NOMO-1 treated with dmso at 0.1 percent for 144 hours (cell line): Measurements from ENCODE around the gene MGAT5.
A peak's percentile ranks its signal among the peaks of the same experiment; 100 is the strongest.

Source experiments
- DNase-seq: peaks from one replicate; lab custom pipeline; 2025; ENCODE audit not compliant: unreplicated experiment; lab: John Stamatoyannopoulos, UW

The MGAT5 gene

DNA sequence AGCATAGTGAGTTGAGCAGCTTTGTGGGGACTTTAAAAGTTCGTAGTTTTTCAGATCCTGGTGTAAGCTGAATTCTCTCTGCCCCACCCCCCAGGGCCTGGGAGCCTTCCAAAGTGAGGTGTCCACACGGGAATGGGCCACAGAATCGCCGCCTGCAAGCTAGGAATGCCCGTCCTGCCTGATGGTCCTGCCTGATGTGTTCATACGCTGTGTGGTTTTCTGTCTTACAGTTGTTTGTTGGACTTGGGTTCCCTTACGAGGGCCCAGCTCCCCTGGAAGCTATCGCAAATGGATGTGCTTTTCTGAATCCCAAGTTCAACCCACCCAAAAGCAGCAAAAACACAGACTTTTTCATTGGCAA is 158.7 kb downstream of the MGAT5 start:
- no peak for DNase-seq

DNA sequence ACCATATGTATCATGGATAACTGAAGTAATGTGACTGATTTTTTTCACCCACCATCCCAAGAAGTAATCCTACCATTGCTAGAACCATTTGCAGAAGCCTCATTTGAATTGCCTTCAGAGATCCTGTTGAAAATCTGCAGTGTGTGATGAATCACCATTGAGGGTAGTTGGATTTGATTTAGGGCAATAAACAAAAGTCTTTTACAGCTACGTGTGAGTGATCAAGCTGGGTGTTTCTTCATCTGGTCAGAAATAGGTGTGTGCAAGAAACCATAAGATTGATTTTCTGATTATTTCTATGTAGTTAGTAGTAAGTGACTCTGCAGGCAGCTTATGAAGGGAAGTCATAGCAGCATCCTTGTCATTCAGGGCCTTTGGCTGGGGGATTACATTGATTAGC is 159.6 kb downstream of the MGAT5 start:
- DNase-seq: no peak

DNA sequence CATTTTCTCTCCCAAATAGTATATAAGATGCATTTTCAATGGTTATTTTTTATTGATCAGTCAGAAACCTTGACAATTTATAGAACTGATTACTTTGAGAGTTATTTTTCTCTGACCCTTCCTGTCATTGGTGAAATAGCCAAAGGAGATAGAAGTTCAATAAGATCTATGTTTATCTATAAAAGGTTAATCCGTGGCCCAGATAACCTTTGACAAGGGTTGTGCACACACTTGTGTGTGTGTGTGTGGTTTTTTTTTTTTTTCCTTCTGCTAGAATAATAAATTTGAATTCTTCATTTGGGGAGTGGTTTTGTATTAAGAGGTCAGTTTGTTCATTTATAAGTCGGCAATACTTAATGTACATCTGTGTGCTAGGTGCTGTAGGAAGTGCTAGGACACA is 160.0 kb downstream of the MGAT5 start:
- DNase-seq: no peak

DNA sequence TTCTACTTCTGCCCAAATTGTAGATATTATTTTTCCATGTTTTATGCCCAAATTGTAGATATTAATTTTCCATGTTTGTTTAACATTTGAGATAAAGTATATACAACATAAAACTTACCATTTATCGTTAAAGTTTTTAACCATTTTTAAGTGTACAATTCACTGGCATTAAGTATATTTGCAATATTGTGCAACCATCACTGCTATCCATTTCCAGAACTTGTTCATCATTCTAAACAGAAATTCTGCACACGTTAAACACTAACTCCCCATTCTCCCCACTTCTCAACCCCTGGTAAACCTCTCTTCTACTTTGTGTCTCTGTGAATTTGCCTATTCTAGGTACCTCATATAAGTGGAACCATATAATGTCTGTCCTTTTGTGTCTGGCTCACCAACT is 162.1 kb downstream of the MGAT5 start:
- no peak for DNase-seq

DNA sequence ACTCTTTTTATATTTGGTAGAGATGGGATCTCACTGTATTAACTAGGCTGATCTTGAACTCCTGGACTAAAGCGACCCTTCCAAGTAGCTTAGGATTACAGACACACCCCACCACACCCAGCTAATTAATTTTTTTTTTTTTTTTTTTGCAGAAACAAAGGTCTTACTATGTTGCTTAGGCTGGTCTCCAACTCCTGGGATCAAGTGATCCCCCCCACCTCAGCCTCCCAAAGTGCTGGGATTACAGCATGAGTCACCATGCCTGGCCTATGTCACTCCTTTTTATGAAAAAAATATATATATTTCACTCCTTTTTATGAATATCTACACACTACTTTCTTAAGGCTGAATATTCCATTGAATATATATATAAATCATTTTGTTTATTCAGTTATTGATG is 162.8 kb downstream of the MGAT5 start:
- DNase-seq: no peak

DNA sequence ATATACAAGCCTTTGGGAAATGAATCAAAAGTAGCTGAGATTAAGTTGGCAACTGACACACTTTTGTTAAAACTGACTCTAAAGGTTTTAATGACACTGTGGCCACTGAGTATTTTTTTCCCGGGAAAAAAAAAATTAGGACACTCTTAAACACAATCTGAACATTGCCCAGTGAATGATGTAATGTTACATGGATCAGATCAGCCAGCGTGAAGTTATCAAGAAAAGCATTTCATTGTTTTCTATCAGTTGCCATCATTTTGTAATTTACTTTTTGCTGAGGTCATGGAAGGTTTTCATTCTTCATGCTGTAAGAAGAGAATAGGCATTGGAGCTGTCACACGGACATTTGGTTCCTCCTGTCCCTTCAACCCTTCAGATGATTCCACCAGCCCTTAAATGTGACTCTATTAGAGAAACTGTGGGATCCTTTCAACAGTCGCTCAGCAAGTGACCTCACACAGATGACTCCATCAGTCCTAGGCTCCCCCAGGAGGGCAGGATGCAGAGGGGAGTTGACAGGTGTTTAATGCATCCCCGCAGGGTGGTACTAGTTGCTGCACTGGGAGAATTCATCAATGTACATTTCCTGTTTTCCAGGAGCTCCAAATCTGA is 164.2 kb downstream of the MGAT5 start:
- no peak for DNase-seq

DNA sequence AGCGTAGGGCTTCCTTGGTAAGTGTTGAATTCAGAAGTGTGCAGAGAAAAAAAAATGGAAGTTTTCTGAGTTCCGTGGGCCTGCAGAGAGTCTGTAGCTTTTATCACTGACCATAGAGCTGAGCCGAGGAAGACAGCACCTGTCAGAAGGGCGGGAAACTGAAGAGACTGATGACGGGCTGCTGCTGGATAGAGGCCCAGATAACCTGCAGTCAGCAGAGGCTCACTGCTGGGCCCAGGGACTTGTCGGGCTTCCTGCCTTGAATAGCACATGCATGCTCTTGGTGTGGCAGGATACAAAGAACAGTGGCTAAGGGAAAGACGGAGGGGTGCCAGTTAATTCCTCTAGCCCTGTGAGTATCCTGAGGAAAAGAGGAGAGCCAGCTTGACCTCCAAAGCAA is 166.4 kb downstream of the MGAT5 start:
- no peak for DNase-seq

DNA sequence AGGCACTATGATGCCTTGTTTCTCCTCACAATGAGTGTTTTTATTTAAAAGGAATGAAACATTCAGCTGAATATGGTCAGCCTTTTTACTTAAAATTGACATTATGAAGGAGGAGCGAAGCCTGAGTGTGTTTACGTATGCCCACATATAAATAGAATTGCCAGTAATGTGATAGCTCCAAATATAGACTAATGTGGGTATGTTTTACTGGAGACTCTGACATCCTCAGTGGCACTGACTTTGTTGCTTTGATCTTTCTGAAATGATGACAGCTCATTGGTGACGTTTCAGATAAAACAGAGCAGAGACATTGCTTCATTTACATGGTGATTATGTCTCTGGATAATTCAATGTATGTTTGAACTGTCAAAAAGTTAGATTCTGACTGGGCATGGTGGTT is 167.0 kb downstream of the MGAT5 start:
- no peak for DNase-seq

DNA sequence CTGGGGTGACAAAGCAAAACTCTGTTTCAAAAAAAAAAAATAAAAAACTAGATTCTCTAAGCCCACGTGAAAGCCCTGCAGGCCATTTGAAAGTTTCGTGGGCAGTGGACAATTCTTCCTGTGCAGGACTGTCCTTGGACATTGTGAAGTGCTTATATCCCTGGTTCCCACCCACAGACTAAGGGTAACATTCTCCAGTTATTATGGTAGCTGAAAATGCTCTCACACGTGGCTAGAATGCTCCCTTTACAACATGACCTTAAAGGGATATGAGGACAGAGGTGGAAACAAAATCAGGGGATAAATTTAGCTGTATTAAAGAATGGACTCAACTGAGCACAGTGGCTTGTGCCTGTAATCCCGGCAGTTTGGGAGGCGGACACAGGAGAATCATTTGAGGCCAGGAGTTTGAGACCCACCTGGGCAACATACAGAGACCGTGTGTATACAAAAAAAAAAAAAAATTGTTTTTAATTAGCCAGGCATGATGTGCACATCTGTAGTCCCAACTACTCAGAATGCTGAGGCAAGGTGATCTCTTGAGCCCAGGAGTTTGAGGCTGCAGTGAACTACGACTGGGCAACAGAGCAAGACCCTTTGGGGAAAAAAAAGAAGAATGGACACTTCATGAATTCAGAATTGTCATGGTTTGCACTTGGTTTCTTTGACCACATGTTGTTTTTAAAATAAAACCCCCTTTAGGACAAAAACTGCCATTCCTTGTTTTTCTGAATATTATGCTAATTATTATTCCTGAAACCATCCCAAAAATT is 167.9 kb downstream of the MGAT5 start:
- no peak for DNase-seq

DNA sequence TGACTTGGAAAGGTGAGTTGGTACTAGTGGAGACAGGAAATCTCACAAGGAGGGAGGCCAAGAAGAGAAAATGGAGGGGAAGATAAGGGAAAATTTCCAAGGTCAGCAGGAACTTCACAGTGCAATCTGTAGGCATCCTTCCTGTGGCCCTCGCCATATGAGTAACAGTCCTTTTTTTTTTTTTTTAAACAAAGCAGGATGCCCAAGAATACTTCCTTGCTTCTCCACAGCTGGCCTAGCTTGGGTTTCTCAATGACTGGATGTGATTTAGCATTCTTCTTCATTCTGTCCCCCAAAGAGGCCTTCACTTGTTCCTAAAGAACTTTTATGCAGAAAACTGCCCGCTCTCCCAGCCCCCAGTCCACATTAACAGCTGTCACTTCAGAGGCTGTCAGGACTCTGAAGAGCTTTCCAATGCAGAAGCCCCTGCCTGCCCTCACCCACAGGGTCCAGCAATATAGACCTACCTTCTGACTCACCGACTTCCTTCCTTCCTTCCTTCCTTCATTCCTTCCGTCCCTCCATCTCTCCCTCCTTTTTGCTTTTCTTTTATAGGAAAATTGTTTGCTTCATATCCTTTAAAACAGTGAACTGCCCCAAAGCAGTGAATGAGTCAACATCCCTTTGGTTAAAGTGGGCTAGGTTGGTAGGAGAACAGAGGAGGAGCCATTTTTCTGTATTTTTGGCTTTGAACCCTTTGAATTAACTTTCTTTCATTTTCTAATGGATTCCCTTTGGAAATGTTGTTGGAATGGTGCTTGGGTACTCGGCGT is 172.0 kb downstream of the MGAT5 start:
- no peak for DNase-seq

DNA sequence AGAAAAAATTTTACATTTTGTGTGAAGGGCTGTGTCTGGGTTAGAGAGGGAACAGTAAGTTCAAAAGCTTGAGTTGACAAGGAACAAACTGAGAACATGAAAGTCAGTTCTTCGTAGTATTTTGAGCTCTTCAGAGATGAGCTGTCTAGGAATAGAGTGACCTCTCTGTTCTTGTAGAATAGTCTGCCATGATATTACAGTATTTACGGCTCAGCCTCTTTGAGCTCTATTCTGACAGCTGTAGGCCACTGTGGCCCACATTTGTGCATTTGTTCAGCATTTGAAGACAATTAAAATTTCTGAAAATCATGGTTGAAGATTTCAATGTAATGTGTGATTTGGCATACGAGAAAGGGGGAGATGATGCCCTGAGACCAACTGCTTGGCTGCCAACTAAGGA is 172.8 kb downstream of the MGAT5 start:
- no peak for DNase-seq

DNA sequence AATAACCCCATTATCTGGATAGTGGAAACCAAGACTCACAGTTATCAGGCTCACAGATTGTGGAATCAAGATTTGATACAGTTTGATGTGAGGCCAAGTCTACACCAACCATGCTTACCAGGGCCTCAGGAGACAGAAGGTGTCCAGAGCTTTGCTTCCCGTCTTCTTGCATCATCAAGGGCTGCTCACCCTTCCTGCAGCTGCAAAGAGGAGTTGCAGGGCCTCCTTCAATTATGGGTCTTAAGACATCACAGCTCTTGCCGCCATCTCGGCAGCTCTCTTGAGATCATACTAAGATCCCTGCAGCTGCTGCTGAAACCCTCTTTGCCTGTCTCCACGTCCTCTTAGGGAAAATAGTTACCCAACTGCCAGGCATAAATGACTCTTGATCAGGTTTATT is 176.0 kb downstream of the MGAT5 start:
- DNase-seq: peak; percentile 62

DNA sequence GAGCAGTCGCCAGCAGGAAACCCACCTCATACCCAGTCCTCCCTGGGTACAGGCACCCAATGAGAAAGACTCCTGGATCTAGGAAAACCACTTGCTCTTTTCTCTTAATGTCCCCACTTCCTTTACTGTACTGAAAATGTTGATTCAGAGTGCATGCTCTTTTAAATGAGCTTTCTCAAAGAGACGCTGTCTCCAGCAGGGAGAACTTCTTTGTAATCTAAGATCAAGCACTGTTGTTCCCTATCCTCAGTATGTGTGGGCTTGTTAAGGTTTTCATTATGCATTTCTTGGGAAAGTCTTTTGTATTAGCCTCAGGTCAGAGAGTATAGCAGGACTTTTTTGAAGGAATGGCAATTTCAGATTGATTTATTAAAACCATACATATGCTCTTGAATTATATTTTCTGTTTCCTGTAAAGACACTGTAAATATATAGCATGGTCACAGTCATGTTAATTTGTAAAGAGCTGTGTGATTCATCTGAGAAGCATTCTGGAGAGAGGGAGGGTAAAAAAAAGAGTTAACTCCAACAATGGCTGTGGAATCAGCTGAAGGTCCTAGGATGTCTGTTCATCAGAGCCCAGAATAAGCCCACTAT is 178.1 kb downstream of the MGAT5 start:
- no peak for DNase-seq

DNA sequence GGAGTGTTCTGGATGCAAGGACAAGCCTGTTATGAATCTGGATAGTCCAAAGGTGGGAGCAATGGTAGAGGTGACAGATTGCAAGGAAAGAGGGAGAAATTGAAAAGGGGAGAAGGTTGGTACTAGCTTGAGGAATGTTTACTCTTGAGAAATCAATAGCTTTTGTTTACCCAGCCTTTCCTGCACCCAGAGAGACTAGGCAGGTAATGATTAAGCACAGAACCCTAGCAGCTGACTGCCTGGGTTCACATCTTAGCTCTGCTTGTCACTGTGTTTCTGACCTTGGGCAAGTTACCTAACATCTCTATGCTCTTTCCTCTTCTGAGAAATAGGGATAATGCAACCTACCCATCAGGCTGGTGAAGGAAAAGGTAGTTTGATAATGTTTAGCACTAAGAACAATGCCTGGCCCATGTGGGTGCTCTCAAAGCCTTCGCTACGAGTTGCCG is 178.6 kb downstream of the MGAT5 start:
- DNase-seq: no peak

DNA sequence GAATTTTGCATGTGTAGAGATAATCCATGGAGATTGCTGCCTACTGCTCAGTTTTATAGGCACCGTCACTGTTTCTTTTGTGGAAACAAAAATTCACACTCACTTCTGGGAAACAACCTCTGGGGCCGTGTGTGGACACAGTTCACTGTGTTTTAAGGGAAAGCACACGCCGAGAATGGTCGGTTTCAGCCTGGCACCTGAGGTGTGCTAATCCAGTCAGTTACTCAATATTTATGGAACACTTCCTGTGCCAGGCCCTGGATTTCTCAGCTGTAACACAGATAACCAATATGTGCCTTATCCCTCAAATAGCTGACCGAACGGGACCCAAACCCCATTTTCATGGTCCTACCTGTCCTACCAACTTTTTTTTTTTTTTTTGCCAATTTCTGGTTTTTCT is 179.6 kb downstream of the MGAT5 start:
- DNase-seq: no peak

DNA sequence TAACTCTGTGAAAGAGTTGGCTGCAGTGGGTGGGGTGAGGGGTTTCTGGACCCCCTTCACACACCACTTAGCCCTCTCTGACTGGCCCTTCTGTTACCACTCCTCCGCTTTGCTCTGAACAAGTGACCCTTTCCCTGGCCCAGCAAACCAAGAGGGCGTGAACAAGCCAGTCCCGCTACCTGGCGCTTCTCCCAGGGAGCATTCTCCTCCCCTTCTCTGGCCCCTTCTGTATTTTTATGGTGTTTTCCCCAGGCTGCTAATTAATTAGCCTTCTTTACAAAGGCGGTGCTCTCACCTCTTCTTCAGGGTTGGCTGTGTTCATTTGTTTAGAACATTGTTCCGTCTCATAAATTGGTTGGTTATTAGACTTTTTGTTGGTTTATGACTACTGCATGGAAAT is 180.1 kb downstream of the MGAT5 start:
- no peak for DNase-seq

DNA sequence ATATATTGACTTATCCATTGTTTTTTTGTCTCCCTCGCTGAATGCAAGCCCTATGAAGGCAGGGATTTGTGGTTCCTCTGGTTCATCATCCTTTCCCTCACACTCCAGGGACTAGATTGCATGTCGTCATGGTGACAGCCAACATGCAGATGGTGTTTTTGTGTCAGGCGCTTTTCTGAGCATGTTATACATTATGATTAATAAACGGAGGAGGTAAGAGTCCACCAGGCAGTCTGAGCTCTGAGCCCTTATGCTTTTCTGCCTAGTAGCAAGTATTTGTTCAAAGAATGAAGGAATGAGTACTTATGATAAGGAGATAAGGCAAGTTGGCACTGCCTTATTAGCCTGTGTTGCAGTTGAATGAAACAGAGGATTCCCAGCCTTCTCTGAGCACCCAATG is 181.6 kb downstream of the MGAT5 start:
- DNase-seq: no peak

DNA sequence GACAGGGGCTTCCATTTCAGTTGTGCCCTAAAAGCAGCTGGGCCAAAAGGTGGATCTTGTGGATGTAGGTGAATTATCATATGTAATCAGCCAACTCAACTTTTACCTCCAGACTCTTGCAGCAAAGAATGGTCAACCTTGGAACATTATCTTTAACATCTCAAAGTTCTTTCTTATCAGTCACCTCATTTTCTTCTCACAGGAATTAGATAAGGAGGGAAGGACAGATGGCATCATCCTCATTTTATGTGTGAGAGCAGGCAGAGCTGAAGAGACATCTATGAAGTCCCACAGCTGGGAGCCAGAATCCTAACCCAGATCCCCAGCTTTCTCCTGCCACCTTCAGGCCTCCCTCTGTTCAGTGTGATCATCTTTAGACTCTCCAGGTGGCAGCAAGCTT is 182.1 kb downstream of the MGAT5 start:
- DNase-seq: no peak

DNA sequence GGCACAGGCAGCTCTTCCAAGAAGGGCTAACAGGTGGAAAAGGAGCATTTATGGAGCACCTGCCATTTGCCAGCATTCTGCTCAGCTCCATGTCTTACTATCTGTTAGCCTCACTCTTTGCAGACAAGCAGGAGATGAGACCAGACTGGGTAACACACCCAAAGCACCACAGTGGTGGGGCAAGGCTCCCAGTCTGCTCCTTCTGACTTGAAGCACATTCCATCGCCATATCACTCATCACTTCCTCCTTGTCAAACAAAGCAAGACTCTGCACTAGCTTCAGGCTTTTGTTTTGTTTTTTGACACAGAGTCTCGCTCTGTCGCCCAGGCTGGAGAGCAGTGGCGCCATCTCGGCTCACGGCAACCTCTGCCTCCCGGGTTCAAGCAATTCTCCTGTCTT is 182.8 kb downstream of the MGAT5 start:
- no peak for DNase-seq

DNA sequence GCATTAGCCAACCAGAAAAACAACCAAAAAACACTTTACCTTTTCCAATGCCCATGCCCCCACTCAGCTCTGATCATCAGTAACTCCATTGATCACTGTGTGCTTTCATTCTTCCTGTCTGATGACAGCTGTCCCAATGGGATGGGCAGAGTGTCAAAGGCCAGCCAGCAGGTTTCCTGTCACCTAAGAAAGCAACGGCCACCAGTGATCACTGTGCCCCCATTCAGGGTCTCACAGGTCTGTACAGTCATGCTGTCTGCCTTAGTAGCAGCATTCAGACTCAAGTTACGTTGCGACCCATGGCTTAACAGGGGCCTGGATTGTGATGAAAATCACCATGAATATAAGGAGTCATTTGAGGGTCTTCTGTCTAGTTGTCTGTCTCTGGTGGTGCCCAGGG is 184.5 kb downstream of the MGAT5 start:
- no peak for DNase-seq

DNA sequence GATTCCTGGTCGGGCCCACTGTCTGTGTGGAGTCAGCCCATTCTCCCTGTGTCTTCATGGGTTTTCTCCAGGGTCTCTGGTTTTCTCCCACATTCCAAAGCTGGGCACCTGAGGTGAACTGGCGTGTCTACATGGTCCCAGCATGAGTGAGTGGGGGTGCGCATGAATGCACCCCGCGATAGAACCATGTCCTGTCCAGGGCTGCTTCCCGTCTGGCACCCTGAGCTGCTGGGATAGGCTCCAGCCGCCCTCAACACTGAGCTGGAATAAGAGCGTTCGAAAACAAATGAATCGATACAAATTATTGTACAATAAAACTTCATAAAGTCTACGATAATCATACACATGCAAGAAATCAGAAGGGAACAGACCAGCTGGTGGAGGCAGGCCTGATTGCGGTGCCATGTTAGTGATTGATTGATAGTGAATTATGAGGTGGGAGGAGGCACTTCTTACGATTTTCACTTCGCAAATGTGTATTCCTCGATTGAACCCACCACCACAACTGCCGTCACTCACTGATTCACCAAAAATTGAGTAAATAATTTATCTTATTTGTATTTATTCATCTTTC is 186.6 kb downstream of the MGAT5 start:
- DNase-seq: no peak
